GM21619 (cell line): Measurements from ENCODE around the gene SIK2.
A peak's percentile ranks its signal among the peaks of the same experiment; 100 is the strongest.
"Not testable (repeated sequence)": the region's sequence is repeated elsewhere in the genome, so short reads cannot be mapped to it uniquely, and the experiment has no call there.

Experiments
- ATAC-seq: cut with Tn5 transposase; IDR thresholded peaks from one replicate; pipeline ENCODE4 v1.9.1; 2021; ENCODE audit not compliant: unreplicated experiment

SIK2 gene

GRCh38 chr11:111749646-111750045 is 147.4 kb downstream of the SIK2 start:
- no peak for ATAC-seq

DNA sequence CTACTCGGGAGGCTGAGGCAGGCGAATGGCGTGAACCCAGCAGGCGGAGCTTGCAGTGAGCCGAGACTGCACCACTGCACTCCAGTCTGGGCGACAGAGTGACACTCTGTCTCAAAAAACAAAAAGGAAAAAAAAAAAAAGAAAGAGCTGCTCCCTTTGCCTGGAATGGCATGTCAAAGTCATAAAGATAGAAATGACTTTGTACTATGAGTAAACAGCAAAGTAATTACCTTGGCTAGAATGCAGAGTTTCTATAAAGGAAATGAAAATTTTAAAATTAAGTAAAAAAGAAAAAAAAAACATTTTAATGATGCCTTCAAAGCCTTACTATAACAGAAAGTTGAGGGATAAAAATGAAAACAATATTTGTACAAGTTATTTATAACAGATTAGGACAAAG is 153.8 kb downstream of the SIK2 start:
- ATAC-seq = no peak

GRCh38 chr11:111759376-111759775 is 157.1 kb downstream of the SIK2 start:
- no peak for ATAC-seq

GRCh38 chr11:111759778-111760407 is 157.6 kb downstream of the SIK2 start:
- no peak for ATAC-seq

DNA sequence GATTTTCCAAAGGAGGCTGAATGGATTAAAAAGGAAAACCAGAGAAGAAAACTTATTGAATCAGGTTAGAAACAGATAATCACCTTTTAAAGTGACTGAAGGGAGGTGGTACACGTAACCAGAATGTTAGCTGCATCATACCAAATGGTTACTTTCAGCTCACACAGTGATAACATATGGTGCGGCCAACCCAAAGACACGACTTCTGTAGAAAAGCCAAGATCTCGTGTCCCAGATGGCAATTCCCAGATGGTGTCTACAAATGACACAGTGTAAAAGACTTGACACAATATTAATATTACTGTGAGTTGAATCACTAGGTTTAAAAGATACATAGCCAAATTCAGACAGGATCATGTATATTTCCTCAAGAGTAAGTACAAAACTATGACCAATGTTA is 158.8 kb downstream of the SIK2 start:
- ATAC-seq = no peak

GRCh38 chr11:111762526-111762925 is 160.3 kb downstream of the SIK2 start:
- ATAC-seq = no peak

GRCh38 chr11:111762981-111763643 is 160.9 kb downstream of the SIK2 start:
- no peak for ATAC-seq

DNA sequence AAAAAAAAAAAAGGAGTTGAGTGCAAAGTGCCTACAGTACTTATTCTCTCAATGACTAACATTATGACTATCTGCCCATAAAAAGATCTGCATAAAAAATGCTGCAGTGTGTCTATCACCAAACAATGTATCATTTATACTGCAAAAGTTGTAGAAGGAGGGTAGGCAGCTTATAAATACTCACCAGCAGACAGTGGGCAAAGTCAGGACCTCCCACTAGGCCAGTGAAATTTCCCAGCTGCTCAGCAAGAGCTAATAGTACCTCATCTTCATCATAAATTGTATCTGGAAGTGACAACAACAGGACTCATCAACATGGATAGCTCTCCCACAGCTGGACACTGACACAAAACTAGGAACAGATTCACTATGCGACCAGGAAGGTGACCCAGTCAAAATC is 162.4 kb downstream of the SIK2 start:
- ATAC-seq = no peak

DNA sequence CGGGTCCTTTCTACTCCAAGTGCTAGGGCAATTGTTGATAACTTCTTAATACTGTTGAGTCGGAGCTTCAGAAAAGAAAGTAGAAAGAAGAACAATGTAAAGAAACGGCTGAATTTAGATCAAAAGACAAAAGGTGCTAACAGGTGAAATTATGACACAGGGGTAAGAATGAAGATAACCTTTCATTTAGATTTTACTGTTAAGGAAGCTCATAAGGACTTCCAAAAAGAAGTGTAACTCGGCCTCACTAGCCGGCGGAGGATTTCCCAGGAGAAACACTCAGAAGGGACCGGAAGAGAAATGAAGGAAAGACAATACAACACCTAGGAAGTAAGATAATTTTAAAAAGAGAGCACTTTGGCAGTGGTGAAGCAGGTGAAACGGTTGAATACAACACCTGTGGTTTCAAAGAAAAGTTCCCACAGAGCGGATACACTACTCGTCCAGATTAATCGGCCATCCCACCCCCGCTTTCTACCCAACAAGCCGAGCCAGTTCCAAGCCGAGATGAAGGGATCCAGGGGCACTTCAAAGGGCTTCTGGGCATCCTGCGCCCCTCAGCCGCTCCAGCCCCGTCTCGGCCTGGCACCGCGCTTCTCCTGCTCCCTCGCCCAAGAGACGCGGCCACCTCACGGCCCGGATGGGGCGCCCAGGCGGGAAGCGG is 163.2 kb downstream of the SIK2 start:
- peak; percentile 46 for ATAC-seq

DNA sequence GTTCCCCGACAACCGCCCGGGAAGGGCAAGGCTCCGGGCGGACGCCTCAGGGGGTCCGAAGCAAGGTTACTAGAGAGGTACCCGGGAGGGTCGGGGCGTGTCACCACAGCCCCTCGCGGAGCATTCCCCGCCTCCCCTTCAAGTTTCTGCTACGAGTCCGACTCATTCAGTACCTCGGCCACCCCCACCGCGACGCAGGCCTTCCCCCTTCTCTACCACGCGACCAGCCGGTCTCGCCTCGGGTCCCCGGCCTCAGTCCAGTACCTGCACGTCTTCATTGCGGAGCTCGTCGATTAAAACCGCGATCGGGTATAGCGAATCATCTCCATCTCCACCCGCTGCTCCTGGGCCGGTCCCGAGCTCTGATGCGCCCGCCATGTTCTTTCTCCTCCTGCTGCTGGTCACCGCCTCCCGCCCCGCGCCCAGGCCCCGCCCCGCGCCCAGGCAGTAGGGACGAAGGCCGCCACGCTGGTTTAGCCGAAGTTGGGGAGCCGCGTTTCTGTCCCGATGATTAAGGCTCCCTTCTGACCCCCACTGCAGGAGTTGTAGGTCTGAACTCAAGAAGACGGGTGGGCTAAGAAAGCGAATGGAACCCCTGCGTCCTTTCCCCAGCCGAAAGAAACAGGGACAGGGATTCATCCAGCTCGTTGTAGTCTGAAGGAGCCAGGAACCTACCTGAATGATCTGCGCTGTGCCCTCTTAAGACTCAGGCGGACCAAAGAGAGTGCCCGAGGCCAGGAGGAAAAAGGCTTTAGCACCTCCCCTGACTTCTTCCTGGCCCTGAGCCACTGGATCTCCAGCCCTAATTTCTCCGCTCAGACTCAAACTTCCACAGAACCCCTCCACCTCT is 164.0 kb downstream of the SIK2 start, which contains the start of gene PPP2R1B:
Gene PPP2R1B (minus strand): TSS at position 406 of the 850 bp plus-strand sequence. CDS start 28 bp downstream, at position 378.
- ATAC-seq = peak; percentile 87

- peak; percentile 12 for ATAC-seq
These were observed 164.5 kb downstream of the SIK2 start for GRCh38 chr11:111766834-111767142.

DNA sequence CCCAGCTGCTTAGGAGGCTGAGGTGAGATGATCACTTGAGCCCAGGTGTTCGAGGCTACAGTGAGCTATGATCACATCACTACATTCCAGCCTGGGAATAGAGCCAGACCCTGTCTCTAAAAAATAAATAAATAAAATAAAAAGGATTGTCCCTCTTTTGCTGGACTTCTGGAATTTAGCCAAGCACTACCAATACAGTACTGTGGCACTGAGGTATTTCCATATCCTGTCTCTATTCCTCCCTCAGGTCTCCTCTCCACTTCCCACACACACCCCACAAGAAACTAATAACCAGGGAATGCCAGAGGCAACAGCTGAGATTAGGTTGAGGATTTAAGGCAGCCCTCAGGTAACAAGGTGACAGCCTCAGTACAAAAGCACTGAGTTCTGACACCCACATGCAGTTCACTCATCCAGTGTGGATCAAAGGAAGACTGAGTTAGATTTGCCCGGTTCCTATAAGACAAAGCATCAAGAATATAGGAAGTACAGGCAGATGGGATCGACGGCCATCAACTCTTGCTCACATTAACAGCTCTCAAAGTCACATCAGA is 168.4 kb downstream of the SIK2 start:
- no peak for ATAC-seq

GRCh38 chr11:111771205-111771604 is 169.0 kb downstream of the SIK2 start:
- ATAC-seq = not testable (repeated sequence)

DNA sequence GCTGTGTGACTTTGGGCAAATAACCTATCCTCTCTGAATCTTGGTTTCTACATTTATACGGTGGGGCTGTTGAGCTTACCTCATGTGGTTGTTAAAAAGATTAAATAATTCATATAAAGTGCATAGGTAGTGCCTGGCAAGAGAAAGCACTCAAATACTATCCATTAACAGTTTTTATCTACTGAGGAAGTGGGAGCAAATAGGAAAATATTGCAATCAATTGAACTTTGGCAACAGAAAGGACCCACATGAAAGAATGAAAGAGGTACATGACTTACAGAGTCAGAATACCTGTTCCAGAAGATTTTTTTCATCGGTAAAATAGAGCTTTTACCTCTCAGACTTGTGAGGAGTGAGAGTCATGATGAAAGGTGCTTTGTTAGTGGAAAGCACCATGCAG is 170.3 kb downstream of the SIK2 start:
- ATAC-seq = no peak

DNA sequence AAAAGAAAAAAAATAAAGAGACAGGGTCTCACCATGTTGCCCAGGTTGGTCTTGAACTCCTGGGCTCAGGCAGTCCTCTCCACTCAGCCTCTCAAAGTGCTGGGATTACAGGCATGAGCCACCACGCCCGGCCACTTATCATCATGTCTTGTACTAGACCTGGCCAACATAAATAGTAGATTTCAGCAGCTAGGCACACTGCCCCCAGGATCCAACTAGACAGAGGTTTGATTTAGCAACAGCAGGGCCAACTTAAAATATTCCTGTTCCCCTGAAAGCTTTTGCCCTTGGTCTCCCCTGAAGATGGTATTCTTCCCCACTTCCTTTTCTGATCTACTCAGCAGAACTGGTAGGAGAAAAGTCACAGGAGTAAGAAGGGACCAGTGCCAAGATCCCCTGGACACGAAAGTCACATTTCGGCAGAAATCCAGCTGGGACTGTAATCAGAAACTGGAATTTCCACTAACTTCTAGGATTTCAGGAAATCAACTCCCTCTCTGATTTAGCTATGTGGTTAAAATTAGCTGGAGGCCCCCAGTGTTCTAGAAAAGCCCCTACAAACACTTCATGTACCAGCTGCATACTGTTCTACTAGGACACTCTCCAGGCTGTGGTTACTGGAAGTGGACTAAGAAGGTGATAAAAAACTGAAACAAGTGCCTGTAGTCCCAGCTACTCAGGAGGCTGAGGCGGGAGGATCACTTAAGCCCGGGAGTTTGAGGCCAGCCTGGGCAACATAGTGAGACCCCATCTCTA is 172.9 kb downstream of the SIK2 start:
- no peak for ATAC-seq

- peak; percentile 97 for ATAC-seq
These were observed 174.3 kb downstream of the SIK2 start for GRCh38 chr11:111776398-111777093.

- ATAC-seq = no peak
These were observed 175.1 kb downstream of the SIK2 start for GRCh38 chr11:111777094-111778046.

DNA sequence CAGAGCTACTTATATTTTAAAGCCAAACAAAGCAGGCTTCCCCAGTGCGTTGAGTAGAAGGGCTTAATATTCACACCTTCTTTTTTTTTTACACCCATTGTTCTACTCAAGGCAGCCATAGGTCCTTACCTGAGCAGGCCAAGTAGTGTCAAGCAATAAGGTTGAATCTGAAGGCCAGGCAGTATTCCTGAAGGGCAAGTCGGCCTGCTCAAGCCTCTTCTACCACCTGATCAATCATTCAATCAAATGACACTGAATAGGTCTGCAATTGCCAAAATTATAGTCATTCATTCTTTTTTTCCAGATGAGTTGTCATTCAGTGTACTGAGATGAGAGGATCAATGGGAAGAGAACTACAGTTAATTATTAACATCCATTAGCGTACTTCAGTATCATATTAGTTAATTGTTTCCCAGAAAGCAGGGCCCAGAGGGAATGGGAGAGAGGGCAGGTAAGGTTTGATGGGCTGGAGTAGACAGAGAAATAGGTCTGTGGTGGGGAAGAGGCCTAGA is 175.9 kb downstream of the SIK2 start:
- ATAC-seq = no peak
